Measurements from ENCODE around the gene LONRF2.

The LONRF2 gene

GRCh38 chr2:100275200-100275589 lies 47.1 kb downstream of the LONRF2 start:
- no peak for DNase-seq (ENCODE audit: low spot score)

GRCh38 chr2:100274566-100275199 lies 47.6 kb downstream of the LONRF2 start:
- DNase-seq (ENCODE audit: low spot score), result no peak

- no peak for DNase-seq (ENCODE audit: low spot score)
Observed at GRCh38 chr2:100274076-100274475, 48.2 kb downstream of the LONRF2 start.

- DNase-seq (ENCODE audit: low spot score), result no peak
Observed at GRCh38 chr2:100273387-100273786, 48.9 kb downstream of the LONRF2 start.

- no peak for DNase-seq (ENCODE audit: low spot score)
Observed at GRCh38 chr2:100272841-100273329, 49.4 kb downstream of the LONRF2 start.

GRCh38 chr2:100271210-100271609 lies 51.1 kb downstream of the LONRF2 start:
- DNase-seq (ENCODE audit: low spot score), result no peak

GRCh38 chr2:100270381-100271146 lies 51.7 kb downstream of the LONRF2 start:
- DNase-seq (ENCODE audit: low spot score), result no peak

- no peak for DNase-seq (ENCODE audit: low spot score)
Observed at GRCh38 chr2:100269889-100270288, 52.4 kb downstream of the LONRF2 start.

- no peak for DNase-seq (ENCODE audit: low spot score)
Observed at GRCh38 chr2:100268986-100269385, 53.3 kb downstream of the LONRF2 start.

- DNase-seq (ENCODE audit: low spot score), result no peak
Observed at GRCh38 chr2:100267751-100268150, 54.5 kb downstream of the LONRF2 start.

GRCh38 chr2:100266126-100266525 lies 56.2 kb downstream of the LONRF2 start:
- no peak for DNase-seq (ENCODE audit: low spot score)

- no peak for DNase-seq (ENCODE audit: low spot score)
Observed at GRCh38 chr2:100265226-100265625, 57.1 kb downstream of the LONRF2 start.

GRCh38 chr2:100264651-100265050 lies 57.6 kb downstream of the LONRF2 start:
- no peak for DNase-seq (ENCODE audit: low spot score)

- DNase-seq (ENCODE audit: low spot score), result no peak
Observed at GRCh38 chr2:100264121-100264520, 58.2 kb downstream of the LONRF2 start.

- DNase-seq (ENCODE audit: low spot score), result peak; percentile 42
Observed at GRCh38 chr2:100262555-100263320, 59.6 kb downstream of the LONRF2 start.

- DNase-seq (ENCODE audit: low spot score), result peak; percentile 41
Observed at GRCh38 chr2:100262046-100262445, 60.3 kb downstream of the LONRF2 start.

- DNase-seq (ENCODE audit: low spot score), result peak; percentile 74
Observed at GRCh38 chr2:100260712-100261620, 61.3 kb downstream of the LONRF2 start.

- DNase-seq (ENCODE audit: low spot score), result no peak
Observed at GRCh38 chr2:100259106-100259505, 63.2 kb downstream of the LONRF2 start.

GRCh38 chr2:100257939-100258338 lies 64.4 kb downstream of the LONRF2 start:
- DNase-seq (ENCODE audit: low spot score), result no peak

GRCh38 chr2:100256849-100257248 lies 65.5 kb downstream of the LONRF2 start:
- DNase-seq (ENCODE audit: low spot score), result no peak

GRCh38 chr2:100256416-100256815 lies 65.9 kb downstream of the LONRF2 start:
- no peak for DNase-seq (ENCODE audit: low spot score)

Data from globus pallidus (tissue), 1 donor.